ENCODE measurements around the gene BLM. TPM values are rescaled to one million over a fixed set of nuclear protein-coding genes. Genes with fewer than 3 reads are reported as not detected.

Gene BLM
- 7.6 and 8.4 TPM in 2 replicates for total RNA-seq

DNA sequence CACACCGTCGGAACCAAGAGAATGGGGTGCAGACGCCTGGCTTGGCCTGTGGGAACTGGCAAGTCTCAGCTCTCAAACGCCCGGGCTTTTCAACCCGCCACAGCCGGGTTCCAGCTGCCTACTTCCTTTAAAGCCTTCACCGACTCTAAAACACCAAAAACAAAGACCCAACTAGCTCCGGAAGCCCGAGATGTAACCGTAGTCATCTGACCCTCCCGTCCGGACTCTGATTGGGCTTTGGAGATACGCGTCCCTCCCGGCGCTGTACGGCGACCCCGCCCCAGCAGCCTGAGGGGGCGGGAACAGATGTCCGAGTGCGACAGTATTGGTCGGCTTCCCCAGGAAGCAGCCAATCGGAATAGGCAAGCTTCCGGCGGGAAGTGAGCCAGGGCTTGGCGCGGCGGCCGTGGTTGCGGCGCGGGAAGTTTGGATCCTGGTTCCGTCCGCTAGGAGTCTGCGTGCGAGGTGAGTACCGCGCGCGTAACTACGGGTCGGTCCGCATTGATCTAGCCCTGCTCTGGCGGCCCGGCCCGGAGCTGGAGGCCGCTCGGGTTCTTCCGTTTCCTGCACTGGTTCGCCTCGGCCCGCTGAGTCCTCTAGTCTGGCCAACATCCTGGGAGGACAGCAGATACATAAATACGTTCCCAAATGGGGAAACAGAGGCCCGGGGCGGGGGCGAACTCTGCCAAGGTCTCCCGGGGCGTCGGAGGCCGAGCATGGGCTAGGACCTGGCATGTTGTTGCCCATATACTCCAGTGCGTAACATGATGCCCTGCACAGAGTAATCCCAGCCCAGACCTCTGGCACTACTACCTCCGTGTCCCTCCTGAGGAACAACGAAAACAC lies at the start of gene BLM:
Gene BLM, plus strand, starts transcription at position 371 of the 846 bp plus-strand sequence. CDS start 30,047 bp downstream, outside the sequence.

Other genes starting within 250 kb of the BLM start
- 9.2 and 10.7 TPM in 2 replicates for gene CRTC3, start 187.4 kb upstream of the BLM start, total RNA-seq
- 34.6 and 35.8 TPM in 2 replicates for gene FURIN, start 151.2 kb downstream of the BLM start, total RNA-seq
- gene FES, start 167.2 kb downstream of the BLM start, total RNA-seq, result 20.0 and 28.2 TPM in 2 replicates
- 5.7 and 11.7 TPM in 2 replicates for gene MAN2A2, start 186.0 kb downstream of the BLM start, total RNA-seq
- 30.6 and 37.5 TPM in 2 replicates for gene HDDC3, start 215.2 kb downstream of the BLM start, total RNA-seq
- 51.6 and 52.5 TPM in 2 replicates for gene UNC45A, start 217.9 kb downstream of the BLM start, total RNA-seq
- 25.2 and 29.6 TPM in 2 replicates for gene RCCD1, start 237.5 kb downstream of the BLM start, total RNA-seq